Measurements from ENCODE around the gene CD28. TPM values are rescaled to one million over a fixed set of nuclear protein-coding genes. Genes with fewer than 3 reads are reported as not detected.

Gene CD28
- total RNA-seq, 1 donor from 2014 or later = 1.2 TPM

- DNase-seq (ENCODE audit: low spot score in 2 of 2) (no peak), FAIRE-seq (no peak)
Measured at GRCh38 chr2:203711399-203711798, 5.0 kb downstream of the CD28 start.

- FAIRE-seq (no peak), DNase-seq (ENCODE audit: low spot score in 2 of 2) (no peak)
Measured at GRCh38 chr2:203713381-203713780, 6.9 kb downstream of the CD28 start.

- no peak for DNase-seq (ENCODE audit: low spot score in 2 of 2)
- no peak for FAIRE-seq
Measured at GRCh38 chr2:203714112-203714511, 7.7 kb downstream of the CD28 start.

- no peak for FAIRE-seq
- DNase-seq (ENCODE audit: low spot score in 2 of 2) = no peak
Measured at GRCh38 chr2:203715744-203716143, 9.3 kb downstream of the CD28 start.

- FAIRE-seq (no peak), DNase-seq (ENCODE audit: low spot score in 2 of 2) (no peak)
Measured at GRCh38 chr2:203718087-203718486, 11.6 kb downstream of the CD28 start.

- DNase-seq (ENCODE audit: low spot score in 2 of 2) = no peak
- FAIRE-seq = no peak
Measured at GRCh38 chr2:203719456-203720410, 13.3 kb downstream of the CD28 start.

- FAIRE-seq (no peak), DNase-seq (ENCODE audit: low spot score in 2 of 2) (no peak)
Measured at GRCh38 chr2:203720915-203721672, 14.7 kb downstream of the CD28 start.

GRCh38 chr2:203721781-203722300 lies 15.4 kb downstream of the CD28 start:
- DNase-seq (ENCODE audit: low spot score in 2 of 2) (no peak), FAIRE-seq (no peak)

GRCh38 chr2:203722411-203722810 lies 16.0 kb downstream of the CD28 start:
- no peak for DNase-seq (ENCODE audit: low spot score in 2 of 2)
- no peak for FAIRE-seq

GRCh38 chr2:203728321-203728720 lies 21.9 kb downstream of the CD28 start:
- DNase-seq (ENCODE audit: low spot score in 2 of 2) = no peak
- no peak for FAIRE-seq

GRCh38 chr2:203730076-203730729 lies 23.8 kb downstream of the CD28 start:
- DNase-seq (ENCODE audit: low spot score in 2 of 2) (no peak), FAIRE-seq (no peak)

- FAIRE-seq (no peak), DNase-seq (ENCODE audit: low spot score in 2 of 2) (no peak)
Measured at GRCh38 chr2:203730883-203731282, 24.4 kb downstream of the CD28 start.

GRCh38 chr2:203732092-203732952 lies 25.9 kb downstream of the CD28 start:
- no peak for FAIRE-seq
- no peak for DNase-seq (ENCODE audit: low spot score in 2 of 2)

- DNase-seq (ENCODE audit: low spot score in 2 of 2) = no peak
- FAIRE-seq = no peak
Measured at GRCh38 chr2:203732953-203733510, 26.6 kb downstream of the CD28 start.

- DNase-seq (ENCODE audit: low spot score in 2 of 2) (no peak), FAIRE-seq (no peak)
Measured at GRCh38 chr2:203733684-203734083, 27.2 kb downstream of the CD28 start.

- DNase-seq (ENCODE audit: low spot score in 2 of 2) (no peak), FAIRE-seq (no peak)
Measured at GRCh38 chr2:203734276-203734983, 28.0 kb downstream of the CD28 start.

- DNase-seq (ENCODE audit: low spot score in 2 of 2) (no peak), FAIRE-seq (no peak)
Measured at GRCh38 chr2:203737360-203737759, 30.9 kb downstream of the CD28 start.

GRCh38 chr2:203739351-203739750 lies 32.9 kb downstream of the CD28 start:
- FAIRE-seq = no peak
- no peak for DNase-seq (ENCODE audit: low spot score in 2 of 2)

GRCh38 chr2:203740871-203741281 lies 34.4 kb downstream of the CD28 start:
- DNase-seq (ENCODE audit: low spot score in 2 of 2) (no peak), FAIRE-seq (no peak)

Data from frontal cortex (tissue), 4 donors.